ENCODE results near the gene IGSF11. TPM values are rescaled to one million over a fixed set of nuclear protein-coding genes. Genes with fewer than 3 reads are reported as not detected.
"Not testable (repeated sequence)": the region's sequence is repeated elsewhere in the genome, so short reads cannot be mapped to it uniquely, and the experiment has no call there.

IGSF11 gene
- polyA plus RNA-seq, 1 donor, result 1.9 TPM

- H3K27ac ChIP-seq (ENCODE audit: low read length); H3K4me1 ChIP-seq (ENCODE audit: control insufficient read depth, insufficient read depth, low read length); H3K36me3 ChIP-seq (ENCODE audit: control insufficient read depth, insufficient read depth, low read length); H3K4me3 ChIP-seq (ENCODE audit: low read length); H3K9me3 ChIP-seq (ENCODE audit: control insufficient read depth, low read depth, low read length); DNase-seq; H3K27me3 ChIP-seq (ENCODE audit: control insufficient read depth, insufficient read depth, low read length): not testable (repeated sequence)
- WGBS (ENCODE audit: insufficient coverage, low lambda C conversion rate), result no CpG with 5 or more reads among the region's 1 CpG
Observed at GRCh38 chr3:118975476-118975875, 59.2 kb downstream of the IGSF11 start.

GRCh38 chr3:118974356-118975097 is 60.1 kb downstream of the IGSF11 start:
- Histone ChIP-seq H3K4me1 (ENCODE audit: control insufficient read depth, insufficient read depth, low read length) (no peaks in the 10 kb centered on the region), H3K27me3 (ENCODE audit: control insufficient read depth, insufficient read depth, low read length) (no peaks in the 10 kb centered on the region), H3K36me3 (ENCODE audit: control insufficient read depth, insufficient read depth, low read length) (no peaks in the 10 kb centered on the region), H3K27ac (ENCODE audit: low read length) (no peak overlapping the region), H3K9me3 (ENCODE audit: control insufficient read depth, low read depth, low read length) (no peaks in the 10 kb centered on the region), H3K4me3 (ENCODE audit: low read length) (no peak overlapping the region)
- 96% methylated on average over 3 of the region's 6 CpGs for WGBS (ENCODE audit: insufficient coverage, low lambda C conversion rate)
- DNase-seq, result no peak

GRCh38 chr3:118973050-118973449 is 61.6 kb downstream of the IGSF11 start:
- no peaks in the 10 kb centered on the region for H3K9me3 ChIP-seq (ENCODE audit: control insufficient read depth, low read depth, low read length)
- H3K27ac ChIP-seq (ENCODE audit: low read length), result no peak overlapping the region
- DNase-seq, result no peak
- no peaks in the 10 kb centered on the region for H3K36me3 ChIP-seq (ENCODE audit: control insufficient read depth, insufficient read depth, low read length)
- no peaks in the 10 kb centered on the region for H3K4me1 ChIP-seq (ENCODE audit: control insufficient read depth, insufficient read depth, low read length)
- WGBS (ENCODE audit: insufficient coverage, low lambda C conversion rate), result no CpG with 5 or more reads among the region's 3 CpGs
- no peak overlapping the region for H3K4me3 ChIP-seq (ENCODE audit: low read length)
- H3K27me3 ChIP-seq (ENCODE audit: control insufficient read depth, insufficient read depth, low read length), result no peaks in the 10 kb centered on the region

GRCh38 chr3:118970819-118971218 is 63.8 kb downstream of the IGSF11 start:
- H3K27me3 ChIP-seq (ENCODE audit: control insufficient read depth, insufficient read depth, low read length), result no peaks in the 10 kb centered on the region
- no peak overlapping the region for H3K27ac ChIP-seq (ENCODE audit: low read length)
- H3K4me3 ChIP-seq (ENCODE audit: low read length), result no peak overlapping the region
- no peak for DNase-seq
- H3K9me3 ChIP-seq (ENCODE audit: control insufficient read depth, low read depth, low read length), result no peaks in the 10 kb centered on the region
- no peaks in the 10 kb centered on the region for H3K4me1 ChIP-seq (ENCODE audit: control insufficient read depth, insufficient read depth, low read length)
- H3K36me3 ChIP-seq (ENCODE audit: control insufficient read depth, insufficient read depth, low read length), result no peaks in the 10 kb centered on the region
- WGBS (ENCODE audit: insufficient coverage, low lambda C conversion rate), result 80% methylated on average over 2 of the region's 2 CpGs

GRCh38 chr3:118968640-118969039 is 66.0 kb downstream of the IGSF11 start:
- Histone ChIP-seq H3K4me1 (ENCODE audit: control insufficient read depth, insufficient read depth, low read length) (no peaks in the 10 kb centered on the region), H3K27ac (ENCODE audit: low read length) (no peak overlapping the region), H3K27me3 (ENCODE audit: control insufficient read depth, insufficient read depth, low read length) (no peaks in the 10 kb centered on the region), H3K9me3 (ENCODE audit: control insufficient read depth, low read depth, low read length) (no peaks in the 10 kb centered on the region), H3K36me3 (ENCODE audit: control insufficient read depth, insufficient read depth, low read length) (no peaks in the 10 kb centered on the region), H3K4me3 (ENCODE audit: low read length) (no peak overlapping the region)
- WGBS (ENCODE audit: insufficient coverage, low lambda C conversion rate), result no CpG with 5 or more reads among the region's 2 CpGs
- DNase-seq, result no peak

GRCh38 chr3:118968111-118968510 is 66.5 kb downstream of the IGSF11 start:
- DNase-seq, result no peak
- no peaks in the 10 kb centered on the region for H3K27me3 ChIP-seq (ENCODE audit: control insufficient read depth, insufficient read depth, low read length)
- H3K4me1 ChIP-seq (ENCODE audit: control insufficient read depth, insufficient read depth, low read length), result no peaks in the 10 kb centered on the region
- no peaks in the 10 kb centered on the region for H3K9me3 ChIP-seq (ENCODE audit: control insufficient read depth, low read depth, low read length)
- H3K4me3 ChIP-seq (ENCODE audit: low read length), result no peak overlapping the region
- H3K36me3 ChIP-seq (ENCODE audit: control insufficient read depth, insufficient read depth, low read length), result no peaks in the 10 kb centered on the region
- H3K27ac ChIP-seq (ENCODE audit: low read length), result no peak overlapping the region
- 100% methylated on average over 1 of the region's 4 CpGs for WGBS (ENCODE audit: insufficient coverage, low lambda C conversion rate)

- no peak for DNase-seq
- no peaks in the 10 kb centered on the region for H3K36me3 ChIP-seq (ENCODE audit: control insufficient read depth, insufficient read depth, low read length)
- H3K4me1 ChIP-seq (ENCODE audit: control insufficient read depth, insufficient read depth, low read length), result no peaks in the 10 kb centered on the region
- no peaks in the 10 kb centered on the region for H3K9me3 ChIP-seq (ENCODE audit: control insufficient read depth, low read depth, low read length)
- no peak overlapping the region for H3K27ac ChIP-seq (ENCODE audit: low read length)
- H3K27me3 ChIP-seq (ENCODE audit: control insufficient read depth, insufficient read depth, low read length), result no peaks in the 10 kb centered on the region
- no peak overlapping the region for H3K4me3 ChIP-seq (ENCODE audit: low read length)
- no CpG with 5 or more reads among the region's 2 CpGs for WGBS (ENCODE audit: insufficient coverage, low lambda C conversion rate)
Observed at GRCh38 chr3:118966700-118967099, 67.9 kb downstream of the IGSF11 start.

GRCh38 chr3:118963711-118964110 is 70.9 kb downstream of the IGSF11 start:
- H3K9me3 ChIP-seq (ENCODE audit: control insufficient read depth, low read depth, low read length), result no peaks in the 10 kb centered on the region
- no CpG with 5 or more reads among the region's 1 CpG for WGBS (ENCODE audit: insufficient coverage, low lambda C conversion rate)
- no peak overlapping the region for H3K4me3 ChIP-seq (ENCODE audit: low read length)
- H3K4me1 ChIP-seq (ENCODE audit: control insufficient read depth, insufficient read depth, low read length), result no peaks in the 10 kb centered on the region
- H3K27me3 ChIP-seq (ENCODE audit: control insufficient read depth, insufficient read depth, low read length), result no peaks in the 10 kb centered on the region
- DNase-seq, result no peak
- H3K36me3 ChIP-seq (ENCODE audit: control insufficient read depth, insufficient read depth, low read length), result no peaks in the 10 kb centered on the region
- no peak overlapping the region for H3K27ac ChIP-seq (ENCODE audit: low read length)

- H3K36me3 ChIP-seq (ENCODE audit: control insufficient read depth, insufficient read depth, low read length), result no peaks in the 10 kb centered on the region
- no peaks in the 10 kb centered on the region for H3K4me1 ChIP-seq (ENCODE audit: control insufficient read depth, insufficient read depth, low read length)
- H3K27me3 ChIP-seq (ENCODE audit: control insufficient read depth, insufficient read depth, low read length), result no peaks in the 10 kb centered on the region
- DNase-seq, result no peak
- H3K27ac ChIP-seq (ENCODE audit: low read length), result no peak overlapping the region
- no peak overlapping the region for H3K4me3 ChIP-seq (ENCODE audit: low read length)
- no peaks in the 10 kb centered on the region for H3K9me3 ChIP-seq (ENCODE audit: control insufficient read depth, low read depth, low read length)
- WGBS (ENCODE audit: insufficient coverage, low lambda C conversion rate), result no CpG with 5 or more reads among the region's 2 CpGs
Observed at GRCh38 chr3:118960876-118961450, 73.7 kb downstream of the IGSF11 start.

- Histone ChIP-seq H3K27me3 (ENCODE audit: control insufficient read depth, insufficient read depth, low read length) (no peaks in the 10 kb centered on the region), H3K4me3 (ENCODE audit: low read length) (no peak overlapping the region), H3K27ac (ENCODE audit: low read length) (no peak overlapping the region), H3K9me3 (ENCODE audit: control insufficient read depth, low read depth, low read length) (no peaks in the 10 kb centered on the region), H3K36me3 (ENCODE audit: control insufficient read depth, insufficient read depth, low read length) (no peaks in the 10 kb centered on the region), H3K4me1 (ENCODE audit: control insufficient read depth, insufficient read depth, low read length) (no peaks in the 10 kb centered on the region)
- no CpG with 5 or more reads among the region's 1 CpG for WGBS (ENCODE audit: insufficient coverage, low lambda C conversion rate)
- no peak for DNase-seq
Observed at GRCh38 chr3:118955914-118956556, 78.6 kb downstream of the IGSF11 start.
